ENCODE results near the gene SPIN2A. TPM values are rescaled to one million over a fixed set of nuclear protein-coding genes. Genes with fewer than 3 reads are reported as not detected.
"Not testable (repeated sequence)": the region's sequence is repeated elsewhere in the genome, so short reads cannot be mapped to it uniquely, and the experiment has no call there.

SPIN2A gene
- total and polyA plus RNA-seq, 9 donors = 1.6 to 7.0 (median 3.7) TPM

DNA sequence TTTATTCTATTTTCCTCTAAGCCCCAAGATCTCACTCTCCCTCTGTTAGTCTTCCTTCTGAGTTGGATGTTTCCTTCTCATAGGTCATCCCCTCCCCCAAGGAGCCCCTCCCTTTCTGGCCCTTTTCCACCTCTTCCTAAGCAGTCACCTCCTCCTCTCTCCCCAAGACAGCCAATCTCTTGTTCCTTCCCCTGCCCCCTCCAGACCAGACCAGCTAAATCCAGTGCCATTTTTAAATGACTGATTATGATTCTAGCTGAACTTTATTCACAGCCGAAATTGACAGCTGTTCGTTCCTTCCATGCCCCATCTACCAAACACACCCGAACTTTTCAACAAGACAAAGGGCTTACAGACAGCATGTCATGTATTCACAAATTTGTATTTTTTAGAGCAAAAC lies 1.9 kb downstream of the SPIN2A start:
- Histone ChIP-seq H3K36me3 (ENCODE audit: control insufficient read depth, insufficient read depth, low read length) (no peaks in the 10 kb centered on the region), H3K27ac (ENCODE audit: low read length) (no peak overlapping the region), H3K4me3 (ENCODE audit: low read length) (no peak overlapping the region), H3K27me3 (ENCODE audit: control insufficient read depth, insufficient read depth, low read length) (peaks cover 6% of the 10 kb centered on the region), H3K4me1 (ENCODE audit: control insufficient read depth, insufficient read depth, low read length) (no peaks in the 10 kb centered on the region), H3K9me3 (replicated peaks; ENCODE audit: control insufficient read depth, low read depth, low read length) (no peaks in the 10 kb centered on the region)
- peak; percentile 3 for DNase-seq
- no CpG with 5 or more reads among the region's 3 CpGs for WGBS (ENCODE audit: insufficient coverage)

GRCh38 chrX:57134702-57135101 lies 2.5 kb downstream of the SPIN2A start:
- DNase-seq = no peak
- peaks cover 6% of the 10 kb centered on the region for H3K27me3 ChIP-seq (ENCODE audit: control insufficient read depth, insufficient read depth, low read length)
- no peak overlapping the region for H3K27ac ChIP-seq (ENCODE audit: low read length)
- H3K36me3 ChIP-seq (ENCODE audit: control insufficient read depth, insufficient read depth, low read length) = no peaks in the 10 kb centered on the region
- WGBS (ENCODE audit: insufficient coverage) = 100% methylated on average over 3 of the region's 3 CpGs
- no peaks in the 10 kb centered on the region for H3K4me1 ChIP-seq (ENCODE audit: control insufficient read depth, insufficient read depth, low read length)
- no peaks in the 10 kb centered on the region for H3K9me3 ChIP-seq (replicated peaks; ENCODE audit: control insufficient read depth, low read depth, low read length)
- H3K4me3 ChIP-seq (ENCODE audit: low read length) = no peak overlapping the region

DNA sequence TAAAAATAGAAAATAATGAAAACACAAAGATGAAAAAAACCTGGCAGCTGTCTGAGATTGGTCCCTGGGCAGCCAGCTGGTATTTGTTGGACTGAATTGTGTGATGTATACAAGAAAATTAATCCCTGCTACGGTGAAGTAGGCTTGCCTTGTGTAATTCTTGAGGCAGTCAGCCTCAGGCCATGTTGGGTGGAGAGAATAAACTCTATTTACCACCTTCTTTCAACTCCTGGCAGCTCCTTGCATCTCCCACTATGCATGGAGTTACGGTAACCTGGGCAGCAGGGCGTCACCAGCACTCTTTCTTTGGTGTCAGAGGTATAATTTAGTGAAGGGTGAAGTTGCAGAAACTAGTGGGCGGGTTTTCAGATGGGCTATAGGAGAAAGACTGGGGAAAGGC lies 3.5 kb downstream of the SPIN2A start:
- peaks cover 6% of the 10 kb centered on the region for H3K27me3 ChIP-seq (ENCODE audit: control insufficient read depth, insufficient read depth, low read length)
- H3K27ac ChIP-seq (ENCODE audit: low read length) = no peak overlapping the region
- DNase-seq = no peak
- no peak overlapping the region for H3K4me3 ChIP-seq (ENCODE audit: low read length)
- 83% methylated on average over 1 of the region's 4 CpGs for WGBS (ENCODE audit: insufficient coverage)
- H3K36me3 ChIP-seq (ENCODE audit: control insufficient read depth, insufficient read depth, low read length) = no peaks in the 10 kb centered on the region
- H3K4me1 ChIP-seq (ENCODE audit: control insufficient read depth, insufficient read depth, low read length) = no peaks in the 10 kb centered on the region
- H3K9me3 ChIP-seq (replicated peaks; ENCODE audit: control insufficient read depth, low read depth, low read length) = no peaks in the 10 kb centered on the region

DNA sequence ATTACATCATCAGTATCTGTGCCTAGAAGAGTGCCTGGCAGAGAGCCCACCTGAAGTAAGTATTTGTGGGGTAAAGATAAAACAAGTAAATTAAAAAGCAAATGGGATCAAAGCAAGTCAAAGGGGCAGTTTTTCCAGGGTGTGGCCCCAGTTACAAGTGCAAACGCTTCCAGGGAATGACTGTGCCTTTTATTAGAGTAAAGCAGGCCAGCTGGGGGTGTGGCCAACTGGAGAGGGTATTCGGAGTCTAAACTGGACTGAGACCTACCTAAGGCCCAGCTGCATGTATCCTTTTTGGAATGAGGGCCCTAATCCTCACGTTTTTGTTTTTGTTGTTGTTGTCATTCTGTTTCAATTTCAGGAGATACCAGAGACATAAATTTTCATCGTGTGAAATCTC lies 3.9 kb downstream of the SPIN2A start:
- H3K4me3 ChIP-seq (ENCODE audit: low read length); H3K4me1 ChIP-seq (ENCODE audit: control insufficient read depth, insufficient read depth, low read length); H3K36me3 ChIP-seq (ENCODE audit: control insufficient read depth, insufficient read depth, low read length); H3K27ac ChIP-seq (ENCODE audit: low read length); H3K27me3 ChIP-seq (ENCODE audit: control insufficient read depth, insufficient read depth, low read length); H3K9me3 ChIP-seq (replicated peaks; ENCODE audit: control insufficient read depth, low read depth, low read length); DNase-seq: not testable (repeated sequence)
- WGBS (ENCODE audit: insufficient coverage) = no CpG with 5 or more reads among the region's 4 CpGs

GRCh38 chrX:57132046-57132445 lies 5.2 kb downstream of the SPIN2A start:
- DNase-seq = no peak
- 65% methylated on average over 2 of the region's 7 CpGs for WGBS (ENCODE audit: insufficient coverage)
- Histone ChIP-seq H3K4me1 (ENCODE audit: control insufficient read depth, insufficient read depth, low read length) (no peaks in the 10 kb centered on the region), H3K27me3 (ENCODE audit: control insufficient read depth, insufficient read depth, low read length) (peaks cover 2% of the 10 kb centered on the region), H3K27ac (ENCODE audit: low read length) (no peak overlapping the region), H3K36me3 (ENCODE audit: control insufficient read depth, insufficient read depth, low read length) (no peaks in the 10 kb centered on the region), H3K4me3 (ENCODE audit: low read length) (no peak overlapping the region), H3K9me3 (replicated peaks; ENCODE audit: control insufficient read depth, low read depth, low read length) (no peaks in the 10 kb centered on the region)

GRCh38 chrX:57121816-57122215 lies 15.4 kb downstream of the SPIN2A start:
- no CpG with 5 or more reads among the region's 10 CpGs for WGBS (ENCODE audit: insufficient coverage)
- no peaks in the 10 kb centered on the region for H3K9me3 ChIP-seq (replicated peaks; ENCODE audit: control insufficient read depth, low read depth, low read length)
- no peaks in the 10 kb centered on the region for H3K36me3 ChIP-seq (ENCODE audit: control insufficient read depth, insufficient read depth, low read length)

DNA sequence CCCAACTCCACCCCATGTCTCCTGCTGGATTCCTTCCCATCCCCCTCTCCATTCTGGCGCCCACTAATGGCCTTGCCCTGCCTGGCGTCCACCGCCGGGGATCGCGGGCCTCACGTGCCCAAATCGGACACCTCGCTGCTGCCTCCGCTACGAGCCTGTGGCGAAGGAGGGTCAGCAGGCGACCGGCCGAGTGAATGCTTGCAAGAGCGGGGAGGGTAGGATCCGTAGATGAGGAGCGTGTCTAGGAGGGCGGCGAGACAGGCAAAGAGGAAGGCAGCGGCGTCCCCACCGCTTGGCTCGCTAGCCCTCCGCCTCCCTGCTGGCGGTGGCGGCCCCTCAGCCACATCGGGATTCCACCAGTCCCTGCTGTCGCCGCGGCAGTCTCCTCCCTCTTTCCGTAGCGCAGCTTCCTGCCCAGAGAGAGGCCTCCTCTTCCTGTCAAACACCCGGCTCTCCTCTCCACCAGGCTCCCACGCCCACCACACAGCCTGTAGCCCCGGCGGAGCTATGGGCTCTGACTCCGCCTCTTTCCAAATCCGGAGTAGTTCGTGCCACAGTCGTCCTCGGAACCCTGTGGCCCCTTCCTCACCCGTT lies 15.9 kb downstream of the SPIN2A start, which contains the start of gene SPIN2B:
Gene SPIN2B (minus strand): TSS at position 387 of the 594 bp plus-strand sequence.
- Histone ChIP-seq H3K36me3 (ENCODE audit: control insufficient read depth, insufficient read depth, low read length) (no peaks in the 10 kb centered on the region), H3K4me1 (ENCODE audit: control insufficient read depth, insufficient read depth, low read length) (no peaks in the 10 kb centered on the region), H3K9me3 (replicated peaks; ENCODE audit: control insufficient read depth, low read depth, low read length) (no peaks in the 10 kb centered on the region), H3K4me3 (ENCODE audit: low read length) (peak within 1 kb of the TSS; percentile 48), H3K27ac (ENCODE audit: low read length) (peak within 1 kb of the TSS; percentile 77), H3K27me3 (ENCODE audit: control insufficient read depth, insufficient read depth, low read length) (no peaks in the 10 kb centered on the region)
- peak; percentile 93 for DNase-seq
- 25% methylated on average over 30 of the region's 43 CpGs for WGBS (ENCODE audit: insufficient coverage)

More at GRCh38 chrX:57121816-57122215, 15.4 kb downstream of the SPIN2A start:
- H3K4me3 ChIP-seq (ENCODE audit: low read length) = peak overlapping the region; percentile 48
- peak overlapping the region; percentile 77 for H3K27ac ChIP-seq (ENCODE audit: low read length)
- no peaks in the 10 kb centered on the region for H3K4me1 ChIP-seq (ENCODE audit: control insufficient read depth, insufficient read depth, low read length)
- no peaks in the 10 kb centered on the region for H3K27me3 ChIP-seq (ENCODE audit: control insufficient read depth, insufficient read depth, low read length)
- DNase-seq = no peak

GRCh38 chrX:57120619-57121161 lies 16.5 kb downstream of the SPIN2A start:
- not testable (repeated sequence) for H3K9me3 ChIP-seq (replicated peaks; ENCODE audit: control insufficient read depth, low read depth, low read length); H3K4me1 ChIP-seq (ENCODE audit: control insufficient read depth, insufficient read depth, low read length); H3K27me3 ChIP-seq (ENCODE audit: control insufficient read depth, insufficient read depth, low read length); H3K36me3 ChIP-seq (ENCODE audit: control insufficient read depth, insufficient read depth, low read length); DNase-seq
- 41% methylated on average over 10 of the region's 12 CpGs for WGBS (ENCODE audit: insufficient coverage)
- H3K27ac ChIP-seq (ENCODE audit: low read length) = peak overlapping the region; percentile 76
- H3K4me3 ChIP-seq (ENCODE audit: low read length) = peak overlapping the region; percentile 48

GRCh38 chrX:57119416-57119815 lies 17.8 kb downstream of the SPIN2A start:
- Histone ChIP-seq H3K27ac (ENCODE audit: low read length) (no peak overlapping the region), H3K4me1 (ENCODE audit: control insufficient read depth, insufficient read depth, low read length) (no peaks in the 10 kb centered on the region), H3K9me3 (replicated peaks; ENCODE audit: control insufficient read depth, low read depth, low read length) (no peaks in the 10 kb centered on the region), H3K4me3 (ENCODE audit: low read length) (no peak overlapping the region), H3K27me3 (ENCODE audit: control insufficient read depth, insufficient read depth, low read length) (peaks cover 2% of the 10 kb centered on the region), H3K36me3 (ENCODE audit: control insufficient read depth, insufficient read depth, low read length) (no peaks in the 10 kb centered on the region)
- no peak for DNase-seq
- no CpG with 5 or more reads among the region's 1 CpG for WGBS (ENCODE audit: insufficient coverage)

GRCh38 chrX:57117566-57117965 lies 19.6 kb downstream of the SPIN2A start:
- H3K4me3 ChIP-seq (ENCODE audit: low read length); H3K36me3 ChIP-seq (ENCODE audit: control insufficient read depth, insufficient read depth, low read length); H3K4me1 ChIP-seq (ENCODE audit: control insufficient read depth, insufficient read depth, low read length); H3K9me3 ChIP-seq (replicated peaks; ENCODE audit: control insufficient read depth, low read depth, low read length); H3K27me3 ChIP-seq (ENCODE audit: control insufficient read depth, insufficient read depth, low read length); H3K27ac ChIP-seq (ENCODE audit: low read length); DNase-seq: not testable (repeated sequence)
- WGBS (ENCODE audit: insufficient coverage) = 0% methylated on average over 1 of the region's 4 CpGs

Data from muscle of leg (tissue), 11 donors.